SU-DHL-6 (cell line): ENCODE measurements around the gene KLHL2.

Experiments
- EZH2phosphoT487 ChIP-seq: fragments of 200-600 bp; sonication (generic), shearing (Covaris generic); conservative IDR thresholded peaks from 2 replicates; pipeline ENCODE4 v1.6.1; 2018; ENCODE audit warnings: mild to moderate bottlenecking, antibody characterized with exemption, low read length, moderate library complexity, mixed read lengths
- TF ChIP-seq, protein P1 (sequence below): fragments of 200-600 bp; sonication (generic); IDR thresholded peaks from one replicate; pipeline ENCODE4 v1.5.1; 2017; ENCODE audit warnings: antibody characterized with exemption, mild to moderate bottlenecking, low read length, moderate library complexity; ENCODE audit not compliant: insufficient read depth, poor library complexity, severe bottlenecking

DNA sequence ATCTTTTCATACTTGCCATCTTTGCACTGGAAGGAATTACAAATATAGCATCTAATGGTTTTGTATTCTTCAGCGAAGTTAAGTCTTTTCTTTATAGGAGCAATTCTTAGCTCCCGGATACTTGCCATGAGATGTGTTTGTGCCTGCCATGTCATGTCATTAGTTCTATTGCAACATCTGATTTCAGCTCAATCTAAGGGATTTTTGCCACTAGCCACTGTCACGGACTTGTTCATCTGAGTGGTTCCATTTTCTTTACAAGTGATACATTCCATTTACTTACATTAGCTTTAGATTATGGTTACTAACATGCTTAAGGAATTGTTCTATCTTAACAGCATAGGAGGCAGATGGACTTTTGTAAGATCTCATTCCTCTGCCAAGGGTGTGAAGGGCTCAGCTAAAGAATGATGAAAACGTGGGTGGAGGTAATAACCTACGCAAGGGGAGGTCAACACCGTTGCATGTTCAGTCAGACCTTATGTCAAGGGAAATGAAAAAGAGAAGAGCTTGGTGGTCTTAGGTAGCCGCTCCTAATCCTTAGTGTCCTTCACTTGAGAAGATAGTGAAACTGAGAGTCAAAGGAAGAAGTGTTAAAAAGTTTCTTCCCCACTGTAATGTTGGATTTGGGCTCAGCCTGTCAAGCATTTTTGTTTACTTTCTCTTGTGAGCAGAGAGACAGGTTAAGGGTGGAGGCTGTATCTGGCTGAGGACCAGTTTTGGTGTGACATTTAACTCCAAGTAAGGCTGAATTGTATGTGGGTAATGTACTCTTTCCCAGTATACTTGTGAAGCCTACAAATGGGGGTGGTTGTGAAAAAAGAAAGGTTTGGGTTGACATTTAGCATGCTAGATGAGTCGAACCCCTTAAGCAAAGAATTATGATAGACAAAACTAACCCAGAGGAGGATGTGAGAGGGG, 3.6 kb upstream of the KLHL2 start:
- TF ChIP-seq, protein P1, sequence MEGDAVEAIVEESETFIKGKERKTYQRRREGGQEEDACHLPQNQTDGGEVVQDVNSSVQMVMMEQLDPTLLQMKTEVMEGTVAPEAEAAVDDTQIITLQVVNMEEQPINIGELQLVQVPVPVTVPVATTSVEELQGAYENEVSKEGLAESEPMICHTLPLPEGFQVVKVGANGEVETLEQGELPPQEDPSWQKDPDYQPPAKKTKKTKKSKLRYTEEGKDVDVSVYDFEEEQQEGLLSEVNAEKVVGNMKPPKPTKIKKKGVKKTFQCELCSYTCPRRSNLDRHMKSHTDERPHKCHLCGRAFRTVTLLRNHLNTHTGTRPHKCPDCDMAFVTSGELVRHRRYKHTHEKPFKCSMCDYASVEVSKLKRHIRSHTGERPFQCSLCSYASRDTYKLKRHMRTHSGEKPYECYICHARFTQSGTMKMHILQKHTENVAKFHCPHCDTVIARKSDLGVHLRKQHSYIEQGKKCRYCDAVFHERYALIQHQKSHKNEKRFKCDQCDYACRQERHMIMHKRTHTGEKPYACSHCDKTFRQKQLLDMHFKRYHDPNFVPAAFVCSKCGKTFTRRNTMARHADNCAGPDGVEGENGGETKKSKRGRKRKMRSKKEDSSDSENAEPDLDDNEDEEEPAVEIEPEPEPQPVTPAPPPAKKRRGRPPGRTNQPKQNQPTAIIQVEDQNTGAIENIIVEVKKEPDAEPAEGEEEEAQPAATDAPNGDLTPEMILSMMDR: no peak
- TF ChIP-seq EZH2phosphoT487: no peak
